Lower leg skin (tissue), 3 donors: ENCODE measurements around the gene ELMOD1.

Source experiments
- POLR2A ChIP-seq, 2 donors: fragments of 450-650 bp; IDR thresholded peaks; one replicate each; pipeline ENCODE4 v1.6.1; 2016 to 2017; ENCODE audit warnings: antibody characterized with exemption in 2 of 2, mild to moderate bottlenecking in 1 of 2, moderate library complexity in 1 of 2
- TF ChIP-seq, protein P1 (sequence below), 3 donors: fragments of 450-650 bp; IDR thresholded peaks; one replicate each; pipeline ENCODE4 v1.5.1; 2016; ENCODE audit warnings: antibody characterized with exemption in 3 of 3, mild to moderate bottlenecking in 3 of 3, moderate library complexity in 2 of 3

DNA sequence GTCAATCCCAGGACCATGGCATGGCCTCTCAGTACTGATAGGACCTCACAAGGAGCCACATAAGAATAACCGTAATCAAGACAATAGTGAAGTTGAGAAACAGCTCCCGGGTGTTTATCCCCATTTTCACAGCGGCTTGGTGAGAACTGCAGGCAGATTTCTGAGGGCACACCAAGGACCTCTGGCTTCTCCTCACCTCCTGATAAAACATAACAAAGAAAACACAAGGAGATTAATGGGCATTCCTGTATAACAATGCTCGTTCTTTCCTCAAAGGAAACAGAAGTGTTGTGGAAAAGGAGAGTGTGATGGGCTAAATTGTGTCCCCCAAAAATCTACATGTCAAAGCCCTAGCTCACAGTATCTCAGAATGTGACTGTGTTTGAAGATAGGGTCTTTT lies 116.9 kb downstream of the ELMOD1 start:
- TF ChIP-seq, protein P1, sequence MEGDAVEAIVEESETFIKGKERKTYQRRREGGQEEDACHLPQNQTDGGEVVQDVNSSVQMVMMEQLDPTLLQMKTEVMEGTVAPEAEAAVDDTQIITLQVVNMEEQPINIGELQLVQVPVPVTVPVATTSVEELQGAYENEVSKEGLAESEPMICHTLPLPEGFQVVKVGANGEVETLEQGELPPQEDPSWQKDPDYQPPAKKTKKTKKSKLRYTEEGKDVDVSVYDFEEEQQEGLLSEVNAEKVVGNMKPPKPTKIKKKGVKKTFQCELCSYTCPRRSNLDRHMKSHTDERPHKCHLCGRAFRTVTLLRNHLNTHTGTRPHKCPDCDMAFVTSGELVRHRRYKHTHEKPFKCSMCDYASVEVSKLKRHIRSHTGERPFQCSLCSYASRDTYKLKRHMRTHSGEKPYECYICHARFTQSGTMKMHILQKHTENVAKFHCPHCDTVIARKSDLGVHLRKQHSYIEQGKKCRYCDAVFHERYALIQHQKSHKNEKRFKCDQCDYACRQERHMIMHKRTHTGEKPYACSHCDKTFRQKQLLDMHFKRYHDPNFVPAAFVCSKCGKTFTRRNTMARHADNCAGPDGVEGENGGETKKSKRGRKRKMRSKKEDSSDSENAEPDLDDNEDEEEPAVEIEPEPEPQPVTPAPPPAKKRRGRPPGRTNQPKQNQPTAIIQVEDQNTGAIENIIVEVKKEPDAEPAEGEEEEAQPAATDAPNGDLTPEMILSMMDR (IDR thresholded peaks at IDR 0.05): no peak
- no peak for TF ChIP-seq POLR2A (IDR thresholded peaks at IDR 0.05)
